Measurements from ENCODE around the gene PHACTR1.

DNA sequence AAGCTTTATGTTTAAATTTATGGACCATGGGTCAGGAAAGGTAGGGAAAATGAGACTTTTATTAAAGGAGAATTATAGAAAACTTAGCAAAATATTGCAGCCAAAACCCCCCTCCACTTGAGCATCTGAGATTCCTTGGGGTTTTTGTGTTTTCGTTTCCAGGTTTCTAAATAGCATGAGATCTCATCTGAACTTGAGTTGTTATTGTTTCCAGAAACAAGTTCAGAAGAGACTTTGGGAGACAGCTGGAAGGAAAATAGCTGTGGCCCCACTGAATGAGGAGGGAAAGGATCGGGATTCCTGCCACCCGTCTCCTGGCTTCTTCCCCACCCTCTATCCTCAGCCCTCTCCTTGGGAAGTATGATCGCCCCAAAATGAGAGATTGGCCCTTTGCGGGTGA lies 536.2 kb downstream of the PHACTR1 start:
- TF ChIP-seq, protein P1, sequence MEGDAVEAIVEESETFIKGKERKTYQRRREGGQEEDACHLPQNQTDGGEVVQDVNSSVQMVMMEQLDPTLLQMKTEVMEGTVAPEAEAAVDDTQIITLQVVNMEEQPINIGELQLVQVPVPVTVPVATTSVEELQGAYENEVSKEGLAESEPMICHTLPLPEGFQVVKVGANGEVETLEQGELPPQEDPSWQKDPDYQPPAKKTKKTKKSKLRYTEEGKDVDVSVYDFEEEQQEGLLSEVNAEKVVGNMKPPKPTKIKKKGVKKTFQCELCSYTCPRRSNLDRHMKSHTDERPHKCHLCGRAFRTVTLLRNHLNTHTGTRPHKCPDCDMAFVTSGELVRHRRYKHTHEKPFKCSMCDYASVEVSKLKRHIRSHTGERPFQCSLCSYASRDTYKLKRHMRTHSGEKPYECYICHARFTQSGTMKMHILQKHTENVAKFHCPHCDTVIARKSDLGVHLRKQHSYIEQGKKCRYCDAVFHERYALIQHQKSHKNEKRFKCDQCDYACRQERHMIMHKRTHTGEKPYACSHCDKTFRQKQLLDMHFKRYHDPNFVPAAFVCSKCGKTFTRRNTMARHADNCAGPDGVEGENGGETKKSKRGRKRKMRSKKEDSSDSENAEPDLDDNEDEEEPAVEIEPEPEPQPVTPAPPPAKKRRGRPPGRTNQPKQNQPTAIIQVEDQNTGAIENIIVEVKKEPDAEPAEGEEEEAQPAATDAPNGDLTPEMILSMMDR (IDR thresholded peaks at IDR 0.05), result no peak
- no peak for TF ChIP-seq POLR2A (IDR thresholded peaks at IDR 0.05)
